Activated T-cell treated with anti-CD3 and anti-CD28 coated beads, Interleukin-2, amount 50 U/mL, for 72 hours (primary cell): Measurements from ENCODE around the gene ZSCAN18. TPM values are rescaled to one million over a fixed set of nuclear protein-coding genes. Genes with fewer than 3 reads are reported as not detected.

Experiments used
- ATAC-seq, 2 donors: fragments of 150-1000 bp; cut with Tn5 transposase; replicated peaks in 1 of 2; 2 replicates each; pipeline ENCODE4 v1.10.0; 2021; ENCODE audit warnings: moderate library complexity in 2 of 2, mild to moderate bottlenecking in 1 of 2
- DNase-seq, 2 donors: peaks; one replicate each; pipeline ENCODE4 v3.0.0; 2021 to 2022; ENCODE audit warnings: mixed read lengths in 1 of 2
- H3K27ac Mint-ChIP-seq: one replicate; pipeline ENCODE4 v1.8.0; 2022; ENCODE audit warnings: mild to moderate bottlenecking, moderate library complexity, mixed read lengths
- H3K27me3 Mint-ChIP-seq: one replicate; pipeline ENCODE4 v1.8.0; 2022; ENCODE audit warnings: low read depth, mixed read lengths
- H3K36me3 Mint-ChIP-seq, 2 donors: one replicate each; pipeline ENCODE4 v1.8.0; 2022; ENCODE audit warnings: mixed read lengths in 2 of 2, mild to moderate bottlenecking in 1 of 2; ENCODE audit not compliant: insufficient read depth in 2 of 2
- H3K4me1 Mint-ChIP-seq: one replicate; pipeline ENCODE4 v1.8.0; 2022; ENCODE audit warnings: low read depth, mixed read lengths
- H3K4me3 Mint-ChIP-seq, 2 donors: one replicate each; pipeline ENCODE4 v1.8.0; 2022; ENCODE audit warnings: mild to moderate bottlenecking in 2 of 2, mixed read lengths in 2 of 2, moderate library complexity in 2 of 2
- H3K9me3 Mint-ChIP-seq, 2 donors: one replicate each; pipeline ENCODE4 v1.8.0; 2022; ENCODE audit warnings: mixed read lengths in 2 of 2
- total RNA-seq, 2 donors: library from RNA; stranded (reverse); gene quantifications; one replicate each; pipeline ENCODE4 v1.2.3, GENCODE V29; 2022

ZSCAN18 gene
- total RNA-seq, 2 donors from 2014 or later, result 34.0 to 51.3 TPM

DNA sequence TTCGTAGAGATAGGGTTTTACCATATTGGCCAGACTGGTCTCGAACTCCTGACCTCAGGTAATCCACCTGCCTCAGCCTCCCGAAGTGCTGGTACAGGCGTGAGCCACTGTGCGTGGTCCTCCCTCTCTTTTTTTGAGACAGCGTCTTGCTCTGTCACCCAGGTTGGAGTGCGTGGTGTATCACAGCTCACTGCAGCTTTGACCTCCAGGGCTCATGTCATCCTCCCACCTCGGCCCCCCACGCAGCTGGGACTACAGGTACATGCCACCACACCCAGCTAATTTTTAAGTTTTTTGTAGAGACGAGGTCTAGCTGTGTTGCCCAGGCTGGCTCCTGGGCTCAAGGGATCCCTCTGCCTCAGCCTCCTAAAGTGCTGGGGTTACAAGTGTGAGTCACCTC is 18.2 kb downstream of the ZSCAN18 start:
- no peak for ATAC-seq

DNA sequence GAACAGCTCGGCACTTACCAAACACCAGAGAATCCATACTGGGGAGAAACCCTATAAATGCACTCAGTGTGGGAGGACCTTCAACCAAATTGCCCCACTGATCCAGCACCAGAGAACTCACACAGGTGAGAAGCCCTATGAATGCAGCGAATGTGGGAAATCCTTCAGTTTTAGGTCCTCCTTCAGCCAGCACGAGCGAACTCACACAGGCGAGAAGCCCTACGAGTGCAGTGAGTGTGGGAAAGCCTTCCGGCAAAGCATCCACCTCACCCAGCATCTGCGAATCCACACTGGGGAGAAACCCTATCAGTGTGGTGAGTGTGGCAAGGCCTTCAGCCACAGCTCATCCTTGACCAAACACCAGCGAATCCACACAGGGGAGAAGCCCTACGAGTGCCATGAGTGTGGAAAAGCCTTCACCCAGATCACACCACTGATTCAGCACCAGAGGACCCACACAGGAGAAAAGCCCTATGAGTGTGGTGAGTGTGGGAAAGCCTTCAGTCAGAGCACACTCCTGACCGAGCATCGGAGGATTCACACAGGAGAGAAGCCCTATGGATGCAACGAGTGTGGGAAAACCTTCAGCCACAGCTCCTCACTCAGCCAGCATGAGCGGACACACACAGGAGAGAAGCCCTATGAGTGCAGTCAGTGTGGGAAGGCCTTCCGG is 30.7 kb downstream of the ZSCAN18 start:
- Mint-ChIP-seq H3K36me3 (peaks cover 35 to 36% of the 10 kb centered on the region in 2 donors), H3K9me3 (peaks cover 20 to 46% of the 10 kb centered on the region in 2 donors)
- no peak for ATAC-seq

More for the DNA sequence above, 18.2 kb downstream of the ZSCAN18 start:
- H3K4me1 Mint-ChIP-seq, result no peaks in the 10 kb centered on the region
- no peaks in the 10 kb centered on the region for H3K27me3 Mint-ChIP-seq
- peaks cover 24 to 34% of the 10 kb centered on the region in 2 donors for H3K36me3 Mint-ChIP-seq
- peaks cover 15 to 35% of the 10 kb centered on the region in 2 donors for H3K9me3 Mint-ChIP-seq
- no peak overlapping the region for H3K4me3 Mint-ChIP-seq
- DNase-seq, result no peak
- no peak overlapping the region for H3K27ac Mint-ChIP-seq

DNA sequence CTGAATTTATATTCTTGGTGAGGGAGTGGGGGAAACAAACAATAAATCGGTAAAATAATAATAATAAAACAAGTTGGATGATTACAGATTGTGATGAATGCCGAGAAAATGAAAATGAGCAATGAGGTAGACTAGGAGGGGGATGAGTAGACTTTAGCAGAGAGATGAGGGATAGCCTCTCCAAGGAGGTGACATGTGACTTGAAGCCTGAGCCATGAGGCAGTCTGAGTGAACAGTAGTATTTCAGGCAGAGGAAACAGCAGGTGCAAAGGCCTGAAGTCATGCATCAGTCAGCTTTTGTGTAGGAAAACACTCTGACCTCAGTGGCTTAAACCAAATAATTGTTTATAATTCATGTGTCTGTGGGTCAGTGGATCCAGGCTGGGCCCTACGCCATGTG is 34.3 kb downstream of the ZSCAN18 start:
- Mint-ChIP-seq H3K4me3 (no peak overlapping the region), H3K27me3 (no peaks in the 10 kb centered on the region), H3K9me3 (peaks cover 27 to 48% of the 10 kb centered on the region in 2 donors), H3K4me1 (peaks cover 4% of the 10 kb centered on the region), H3K27ac (no peak overlapping the region), H3K36me3 (peaks cover 41 to 46% of the 10 kb centered on the region in 2 donors)
- DNase-seq (no peak), ATAC-seq (no peak)

More for the DNA sequence above, 30.7 kb downstream of the ZSCAN18 start:
- H3K27ac Mint-ChIP-seq, result no peak overlapping the region
- no peak overlapping the region for H3K4me3 Mint-ChIP-seq
- no peaks in the 10 kb centered on the region for H3K4me1 Mint-ChIP-seq
- no peak for DNase-seq
- no peaks in the 10 kb centered on the region for H3K27me3 Mint-ChIP-seq

DNA sequence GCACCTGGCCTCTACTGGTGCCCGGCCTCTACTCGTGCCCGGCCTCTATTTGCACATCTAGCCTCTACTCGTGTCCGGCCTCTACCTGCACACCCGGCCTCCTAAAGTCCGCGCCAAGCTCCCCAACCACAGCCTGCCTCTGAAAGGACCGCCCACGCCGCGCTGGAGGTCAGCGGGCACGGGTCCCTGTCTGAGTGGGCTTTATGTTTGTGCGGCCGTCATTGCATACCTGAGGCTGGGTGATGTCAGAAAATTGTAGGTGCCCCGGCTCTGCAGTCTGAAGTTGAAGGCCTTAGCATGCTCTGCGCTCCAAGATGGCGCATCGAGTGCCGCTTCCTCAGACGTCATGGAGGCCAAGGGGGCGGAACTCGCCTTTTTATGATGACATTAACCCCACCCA is 37.8 kb downstream of the ZSCAN18 start:
- Mint-ChIP-seq H3K4me1 (peaks cover 7% of the 10 kb centered on the region), H3K9me3 (peaks cover 18 to 35% of the 10 kb centered on the region in 2 donors), H3K4me3 (peak overlapping the region; percentile 59 to 83), H3K27me3 (peaks cover 9% of the 10 kb centered on the region), H3K27ac (no peak overlapping the region), H3K36me3 (peaks cover 26 to 41% of the 10 kb centered on the region in 2 donors)
- DNase-seq (no peak), ATAC-seq (no peak)

DNA sequence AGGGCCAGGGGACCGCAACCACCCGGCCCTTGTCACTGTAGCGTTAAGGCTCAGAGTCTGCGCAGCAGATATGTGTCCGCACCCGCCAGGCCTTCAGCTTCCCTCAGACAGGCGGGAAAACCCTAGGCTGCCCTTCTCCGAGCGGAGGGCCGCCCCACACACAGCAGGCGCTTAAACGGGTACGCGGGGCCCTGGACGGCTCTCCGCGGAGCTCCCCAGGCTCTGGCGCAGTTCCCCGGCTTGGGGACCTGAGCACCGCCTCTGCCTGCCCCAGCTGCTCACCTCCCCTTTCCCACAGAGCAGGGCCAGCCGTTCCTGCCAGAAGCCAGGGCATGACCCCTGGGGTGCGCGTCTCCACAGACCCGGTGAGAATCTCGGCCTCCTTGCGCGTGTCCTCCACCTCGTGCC is 38.4 kb downstream of the ZSCAN18 start:
- H3K27me3 Mint-ChIP-seq, result peaks cover 11% of the 10 kb centered on the region
- DNase-seq (no peak), ATAC-seq (no peak)
- H3K4me1 Mint-ChIP-seq, result peaks cover 7% of the 10 kb centered on the region
- peak overlapping the region; percentile 82 to 83 for H3K4me3 Mint-ChIP-seq
- H3K9me3 Mint-ChIP-seq, result peaks cover 20 to 36% of the 10 kb centered on the region in 2 donors
- H3K27ac Mint-ChIP-seq, result no peak overlapping the region
- H3K36me3 Mint-ChIP-seq, result peaks cover 28 to 42% of the 10 kb centered on the region in 2 donors

DNA sequence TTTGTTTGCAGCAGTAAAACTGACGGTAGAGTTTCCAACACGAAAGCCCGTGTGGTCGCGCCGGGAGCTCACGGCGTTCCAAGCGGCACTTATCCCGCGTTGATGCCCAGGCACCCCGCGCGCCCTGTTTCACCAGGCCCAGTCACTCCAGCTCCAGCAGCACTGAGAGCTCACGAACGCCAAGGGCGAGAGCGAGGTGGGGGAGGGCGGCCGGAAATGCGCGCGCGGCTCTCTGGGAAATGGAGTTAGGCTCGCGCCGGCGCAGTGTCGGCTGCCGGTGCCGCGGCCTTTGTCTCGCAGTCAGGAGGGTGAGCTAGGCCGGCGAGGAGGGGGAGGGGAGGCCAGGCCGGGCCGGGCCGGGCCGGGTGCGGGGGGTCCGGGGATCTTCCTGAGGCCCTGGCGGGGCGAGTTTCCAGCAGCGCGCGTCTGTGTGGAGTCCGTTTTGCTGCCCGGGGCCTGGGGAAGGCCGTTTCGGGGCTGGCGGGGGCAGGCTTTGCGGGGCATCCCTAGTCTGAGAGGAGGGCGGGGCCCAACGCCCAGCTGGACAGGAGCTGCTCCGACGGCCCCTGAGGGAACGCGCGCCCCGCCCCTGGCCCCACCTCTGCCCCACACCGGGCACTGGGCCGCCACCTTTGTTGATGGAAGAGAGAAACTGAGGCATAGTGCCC is 38.9 kb downstream of the ZSCAN18 start, which contains the start of gene ZNF135:
ZNF135 (plus strand) TSS at position 280 of the 668 bp plus-strand sequence. CDS start 721 bp downstream, outside the sequence.
- Mint-ChIP-seq H3K27ac (no peak within 1 kb of the TSS), H3K9me3 (peaks cover 18 to 34% of the 10 kb centered on the region in 2 donors), H3K4me3 (peak within 1 kb of the TSS; percentile 82 to 83), H3K36me3 (peaks cover 29 to 44% of the 10 kb centered on the region in 2 donors), H3K27me3 (peaks cover 11% of the 10 kb centered on the region), H3K4me1 (peaks cover 7% of the 10 kb centered on the region)
- peak; percentile 86 to 93 for ATAC-seq
- peak; percentile 75 to 76 for DNase-seq

DNA sequence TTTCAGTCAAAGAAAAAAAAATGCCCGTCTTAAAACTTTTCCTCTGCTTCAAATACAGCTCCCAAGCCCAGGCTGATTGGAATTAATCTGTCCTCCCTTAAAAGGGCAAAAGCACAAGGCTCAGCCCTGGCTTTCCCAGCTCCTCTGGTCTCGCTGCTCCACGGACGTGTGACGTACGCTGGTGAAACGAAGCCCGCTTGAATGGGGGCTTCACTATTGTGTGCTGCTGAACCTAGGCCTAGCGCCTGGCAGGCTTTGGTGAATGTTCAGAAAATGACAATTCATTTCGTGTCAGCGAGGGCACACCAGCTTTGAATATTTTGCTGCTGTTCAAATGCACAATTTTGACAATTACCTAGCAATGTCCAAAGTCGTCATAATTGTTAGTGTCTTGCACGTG is 39.6 kb downstream of the ZSCAN18 start:
- peaks cover 11% of the 10 kb centered on the region for H3K27me3 Mint-ChIP-seq
- H3K36me3 Mint-ChIP-seq, result peaks cover 26 to 44% of the 10 kb centered on the region in 2 donors
- H3K27ac Mint-ChIP-seq, result no peak overlapping the region
- ATAC-seq (no peak), DNase-seq (no peak)
- peak overlapping the region; percentile 82 to 83 for H3K4me3 Mint-ChIP-seq
- H3K4me1 Mint-ChIP-seq, result peaks cover 7% of the 10 kb centered on the region
- H3K9me3 Mint-ChIP-seq, result peaks cover 18 to 33% of the 10 kb centered on the region in 2 donors

DNA sequence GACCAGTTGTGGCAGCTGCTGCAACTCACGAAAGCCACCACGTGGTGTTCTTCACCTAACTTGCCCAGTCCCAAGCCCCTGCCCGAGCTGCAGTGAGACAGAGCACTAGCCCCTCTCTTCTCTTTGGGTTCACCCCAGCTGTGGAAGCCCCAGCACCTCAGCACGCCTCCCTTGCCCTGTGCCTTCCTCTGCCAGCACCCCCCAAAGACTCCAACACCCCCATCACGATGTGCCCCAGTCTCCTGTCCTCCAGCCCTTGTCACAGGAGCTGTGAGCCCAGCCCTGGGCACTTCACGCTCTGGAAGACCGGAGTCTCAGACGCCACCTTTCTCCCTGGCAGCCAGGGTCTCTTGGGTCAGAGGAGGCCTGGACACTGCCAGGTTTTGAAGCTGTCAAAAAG is 41.2 kb downstream of the ZSCAN18 start:
- Mint-ChIP-seq H3K4me1 (peaks cover 7% of the 10 kb centered on the region), H3K9me3 (peaks cover 18 to 31% of the 10 kb centered on the region in 2 donors), H3K4me3 (no peak overlapping the region), H3K27ac (no peak overlapping the region), H3K27me3 (peaks cover 11% of the 10 kb centered on the region), H3K36me3 (peaks cover 26 to 49% of the 10 kb centered on the region in 2 donors)
- ATAC-seq (no peak), DNase-seq (no peak)

DNA sequence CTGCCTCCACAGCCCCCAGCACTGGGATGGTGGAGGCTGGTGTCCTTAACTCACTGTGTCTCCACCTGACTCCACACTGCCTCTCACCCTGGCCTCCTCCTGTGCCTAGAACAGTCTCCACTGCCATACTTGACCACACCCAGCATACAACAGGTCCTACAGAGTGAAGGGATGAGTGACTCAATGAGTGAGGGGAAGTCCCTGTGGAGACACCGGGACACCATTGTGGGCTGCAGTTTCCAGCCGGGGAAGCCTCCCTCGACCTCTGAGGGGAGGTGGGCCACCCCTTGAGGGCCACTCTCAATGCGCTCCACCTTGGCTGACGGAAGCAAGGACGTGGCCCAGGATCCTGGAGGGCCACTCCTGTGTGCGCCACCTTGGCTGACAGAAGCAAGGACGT is 41.8 kb downstream of the ZSCAN18 start:
- DNase-seq, result no peak
- Mint-ChIP-seq H3K27me3 (peaks cover 11% of the 10 kb centered on the region), H3K4me1 (peaks cover 7% of the 10 kb centered on the region), H3K27ac (no peak overlapping the region), H3K36me3 (peaks cover 25 to 47% of the 10 kb centered on the region in 2 donors), H3K4me3 (no peak overlapping the region), H3K9me3 (peaks cover 16 to 34% of the 10 kb centered on the region in 2 donors)
- no peak for ATAC-seq

DNA sequence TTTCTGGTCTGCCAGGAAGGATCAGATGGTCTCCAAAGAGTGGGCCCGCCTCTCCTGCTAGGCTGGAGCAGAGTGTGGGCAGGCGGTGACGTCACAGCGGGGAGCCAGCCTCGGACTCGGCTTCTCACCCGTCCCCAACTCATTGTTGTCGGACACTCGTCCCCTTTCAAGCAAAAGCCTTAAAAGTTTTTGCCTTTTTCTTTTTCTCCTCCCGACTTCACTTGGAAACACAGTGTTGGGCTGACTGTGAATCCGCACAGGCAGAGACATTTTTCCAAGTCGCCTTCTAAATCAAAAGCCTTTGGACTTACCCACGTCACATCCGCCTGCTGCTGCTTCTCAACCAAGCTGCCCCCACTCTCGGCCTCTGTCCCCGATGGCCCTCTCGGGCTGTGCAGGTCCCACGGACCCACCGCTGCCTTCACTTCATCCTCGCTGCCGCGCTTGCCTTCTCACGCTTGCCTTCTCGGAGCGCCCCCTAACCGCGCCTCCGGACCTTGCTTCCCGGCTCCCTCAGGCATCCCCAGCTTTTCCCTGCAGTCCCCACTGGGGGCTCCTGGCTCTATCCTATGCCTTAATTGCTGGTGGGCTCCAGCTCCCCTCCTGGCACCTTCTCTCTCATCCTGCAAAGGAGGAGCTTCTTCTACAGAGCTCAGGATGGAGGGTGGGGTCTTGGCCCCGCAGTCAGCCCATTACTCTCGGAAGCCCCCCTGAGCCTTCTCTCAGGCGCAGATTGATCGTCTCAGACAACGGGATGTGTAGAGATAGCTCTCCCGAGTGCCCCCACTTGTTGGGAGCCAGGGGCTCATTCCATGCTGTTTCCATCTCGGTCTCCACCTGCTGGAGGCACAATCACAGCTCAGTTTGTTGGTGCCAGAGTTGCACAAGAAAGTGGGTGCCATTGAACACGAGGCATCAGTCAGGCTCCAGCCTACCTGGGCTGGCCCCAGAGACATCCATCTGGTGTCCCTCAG is 42.8 kb downstream of the ZSCAN18 start:
- peak overlapping the region; percentile 2 to 71 for H3K4me3 Mint-ChIP-seq
- peaks cover 24 to 42% of the 10 kb centered on the region in 2 donors for H3K36me3 Mint-ChIP-seq
- H3K9me3 Mint-ChIP-seq, result peaks cover 15 to 33% of the 10 kb centered on the region in 2 donors
- no peak for ATAC-seq
- no peak overlapping the region for H3K27ac Mint-ChIP-seq
- H3K4me1 Mint-ChIP-seq, result peaks cover 7% of the 10 kb centered on the region
- DNase-seq, result no peak
- peaks cover 11% of the 10 kb centered on the region for H3K27me3 Mint-ChIP-seq

DNA sequence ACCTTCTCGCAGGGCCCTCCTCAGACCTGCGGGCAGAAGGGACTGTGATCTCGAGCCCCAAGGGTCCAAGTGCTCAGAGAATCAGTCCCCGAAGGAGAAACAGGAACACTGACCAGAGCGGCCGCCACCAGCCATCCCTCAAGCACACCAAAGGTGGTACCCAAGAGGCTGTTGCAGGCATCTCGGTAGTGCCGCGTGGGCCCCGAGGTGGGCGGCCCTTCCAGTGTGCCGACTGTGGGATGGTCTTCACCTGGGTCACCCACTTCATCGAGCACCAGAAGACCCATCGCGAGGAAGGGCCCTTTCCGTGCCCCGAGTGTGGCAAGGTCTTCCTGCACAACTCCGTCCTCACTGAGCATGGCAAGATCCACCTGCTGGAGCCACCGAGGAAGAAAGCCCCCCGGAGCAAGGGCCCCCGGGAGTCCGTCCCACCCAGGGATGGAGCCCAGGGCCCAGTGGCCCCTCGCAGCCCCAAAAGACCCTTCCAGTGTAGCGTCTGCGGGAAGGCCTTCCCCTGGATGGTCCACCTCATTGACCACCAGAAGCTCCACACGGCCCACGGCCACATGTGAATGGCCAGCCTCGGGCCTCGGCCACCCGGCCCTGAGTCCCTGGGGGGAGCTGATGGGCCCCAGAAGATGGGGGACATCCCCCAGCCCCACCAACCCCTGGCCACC is 44.4 kb downstream of the ZSCAN18 start:
- H3K36me3 Mint-ChIP-seq, result peaks cover 18 to 41% of the 10 kb centered on the region in 2 donors
- DNase-seq (no peak), ATAC-seq (no peak)
- H3K27me3 Mint-ChIP-seq, result peaks cover 11% of the 10 kb centered on the region
- H3K4me3 Mint-ChIP-seq, result no peak overlapping the region
- H3K4me1 Mint-ChIP-seq, result peaks cover 2% of the 10 kb centered on the region
- no peak overlapping the region for H3K27ac Mint-ChIP-seq
- H3K9me3 Mint-ChIP-seq, result peaks cover 18 to 31% of the 10 kb centered on the region in 2 donors

DNA sequence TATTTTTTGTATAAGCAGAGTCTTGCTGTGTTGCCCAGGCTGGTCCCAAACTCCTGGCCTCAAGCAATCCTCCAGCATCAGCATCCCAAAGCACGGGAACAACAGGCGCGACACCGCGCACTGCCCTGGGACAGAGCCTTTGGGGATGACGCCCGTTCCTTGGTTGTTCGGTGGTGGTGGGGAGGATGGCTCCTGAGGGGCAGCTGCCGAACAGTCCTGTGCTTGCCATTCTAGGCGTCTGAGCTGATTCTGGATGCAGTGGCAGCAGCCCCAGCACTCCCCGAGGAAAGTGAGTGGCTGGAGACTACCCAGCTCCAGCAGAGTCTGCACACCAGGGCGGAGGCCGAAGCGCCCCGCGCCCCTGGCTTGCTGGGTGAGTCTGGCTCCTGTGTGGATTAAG is 45.8 kb downstream of the ZSCAN18 start:
- DNase-seq (no peak), ATAC-seq (no peak)
- H3K27ac Mint-ChIP-seq, result no peak overlapping the region
- peaks cover 11% of the 10 kb centered on the region for H3K27me3 Mint-ChIP-seq
- no peaks in the 10 kb centered on the region for H3K4me1 Mint-ChIP-seq
- H3K36me3 Mint-ChIP-seq, result peaks cover 16 to 41% of the 10 kb centered on the region in 2 donors
- peaks cover 18 to 29% of the 10 kb centered on the region in 2 donors for H3K9me3 Mint-ChIP-seq
- no peak overlapping the region for H3K4me3 Mint-ChIP-seq
